Endodermal cell (in vitro differentiated cells): ENCODE data around the gene MPZL1. TPM values are rescaled to one million over a fixed set of nuclear protein-coding genes. Genes with fewer than 3 reads are reported as not detected.

Source experiments
- DNase-seq: peaks from one replicate; pipeline ENCODE4 v3.0.0-alpha.2; 2017
- H3K27ac ChIP-seq: 2 replicates; pipeline ENCODE4 v1.5.1; 2013; ENCODE audit warnings: mild to moderate bottlenecking, low read depth, low read length, moderate library complexity
- H3K27me3 ChIP-seq: 2 replicates; pipeline ENCODE4 v1.6.1; 2013; ENCODE audit warnings: mild to moderate bottlenecking, low read length, moderate library complexity; ENCODE audit not compliant: insufficient read depth, control insufficient read depth, poor library complexity, severe bottlenecking
- H3K36me3 ChIP-seq: 2 replicates; pipeline ENCODE4 v1.7.0; 2013; ENCODE audit warnings: mild to moderate bottlenecking, low read length, moderate library complexity; ENCODE audit not compliant: control insufficient read depth, insufficient read depth
- H3K4me1 ChIP-seq: one replicate; pipeline ENCODE4 v1.7.0; 2013; ENCODE audit warnings: low read length; ENCODE audit not compliant: control insufficient read depth, insufficient read depth
- H3K4me3 ChIP-seq: 2 replicates; pipeline ENCODE4 v1.5.1; 2013; ENCODE audit warnings: mild to moderate bottlenecking, low read length, moderate library complexity
- H3K9ac ChIP-seq: 2 replicates; pipeline ENCODE4 v1.6.1; 2013; ENCODE audit warnings: mild to moderate bottlenecking, low read length, moderate library complexity; ENCODE audit not compliant: poor library complexity, severe bottlenecking; ENCODE audit errors: extremely low read depth
- H3K9me3 ChIP-seq: 2 replicates; pipeline ENCODE4 v1.6.1; 2013; ENCODE audit warnings: mild to moderate bottlenecking, low read length, moderate library complexity; ENCODE audit not compliant: control insufficient read depth
- H3K27ac Mint-ChIP-seq: 2 replicates; pipeline ENCODE4 v1.8.0; 2020; ENCODE audit warnings: mixed read lengths
- H3K27me3 Mint-ChIP-seq: 2 replicates; pipeline ENCODE4 v1.8.0; 2021; ENCODE audit warnings: mild to moderate bottlenecking, mixed read lengths; ENCODE audit not compliant: insufficient read depth
- H3K36me3 Mint-ChIP-seq: 2 replicates; pipeline ENCODE4 v1.8.0; 2020; ENCODE audit warnings: low read depth, mixed read lengths
- H3K4me1 Mint-ChIP-seq: 2 replicates; pipeline ENCODE4 v1.8.0; 2020; ENCODE audit warnings: mixed read lengths
- H3K4me3 Mint-ChIP-seq: 2 replicates; pipeline ENCODE4 v1.8.0; 2020; ENCODE audit warnings: mild to moderate bottlenecking, moderate library complexity, mixed read lengths
- H3K9me3 Mint-ChIP-seq: 2 replicates; pipeline ENCODE4 v1.8.0; 2020; ENCODE audit warnings: mild to moderate bottlenecking, mixed read lengths
- CTCF ChIP-seq: fragments of 200-600 bp; sonication (generic); conservative IDR thresholded peaks from 2 replicates; pipeline ENCODE4 v1.5.0; 2021; ENCODE audit warnings: antibody characterized with exemption, mild to moderate bottlenecking
- WGBS, 2 experiments: methylation state at CpG; one replicate each; pipeline versions ENCODE4 v1.1.5 to v1.1.7; 2013; ENCODE audit warnings: missing lambda C conversion rate in 2 of 2, mixed read lengths in 1 of 2; ENCODE audit not compliant: insufficient coverage in 1 of 2, insufficient read length in 1 of 2; 5-methylcytosine and 5-hydroxymethylcytosine counted together
- total RNA-seq, 2 donors: library from RNA; stranded (reverse); fragmentation: NEBNext Ultra II Directional in 1 of 2; extraction: Animal tissue kit (Norgen Biotek cat#: 25700) in 1 of 2; gene quantifications; 2 replicates in 1 of 2; 3 replicates in 1 of 2; pipeline ENCODE4 v1.2.1, GENCODE V29; 2021

The MPZL1 gene
- total RNA-seq, 2 donors from 2014 or later, result 111 to 114 TPM

GRCh38 chr1:167720965-167721616 lies 691 bp upstream of the MPZL1 start:
- no peaks in the 10 kb centered on the region for H3K27me3 ChIP-seq
- H3K9me3 ChIP-seq, result no peaks in the 10 kb centered on the region
- H3K36me3 ChIP-seq, result no peaks in the 10 kb centered on the region
- 39 to 48% methylated on average over 8 to 13 of the region's 13 CpGs for WGBS, 2 experiments
- peak overlapping the region; percentile 53 for H3K9ac ChIP-seq
- DNase-seq, result peak; percentile 73
- Mint-ChIP-seq H3K4me3 (peak overlapping the region; percentile 77), H3K27me3 (no peaks in the 10 kb centered on the region), H3K4me1 (peaks cover 50% of the 10 kb centered on the region), H3K36me3 (no peaks in the 10 kb centered on the region), H3K27ac (peak overlapping the region; percentile 77), H3K9me3 (no peaks in the 10 kb centered on the region)
- H3K4me3 ChIP-seq, result peak overlapping the region; percentile 86
- H3K27ac ChIP-seq, result no peak overlapping the region
- no peaks in the 10 kb centered on the region for H3K4me1 ChIP-seq
- peak; percentile 56 for TF ChIP-seq CTCF

- WGBS, 2 experiments, result 0 to 1% methylated on average over 5 to 52 of the region's 52 CpGs
- Histone ChIP-seq H3K4me3 (peak overlapping the region; percentile 86), H3K9ac (peak overlapping the region; percentile 53), H3K27me3 (no peaks in the 10 kb centered on the region), H3K9me3 (no peaks in the 10 kb centered on the region), H3K27ac (peak overlapping the region; percentile 4), H3K4me1 (peaks cover 2% of the 10 kb centered on the region), H3K36me3 (no peaks in the 10 kb centered on the region)
- Mint-ChIP-seq H3K9me3 (no peaks in the 10 kb centered on the region), H3K27me3 (no peaks in the 10 kb centered on the region), H3K4me1 (peaks cover 60% of the 10 kb centered on the region), H3K36me3 (no peaks in the 10 kb centered on the region), H3K27ac (peak overlapping the region; percentile 49), H3K4me3 (peak overlapping the region; percentile 77)
- peak; percentile 81 for DNase-seq
- TF ChIP-seq CTCF, result no peak
Observed at GRCh38 chr1:167722152-167722869, 529 bp downstream of the MPZL1 start.

GRCh38 chr1:167722870-167723251 lies 1.1 kb downstream of the MPZL1 start:
- no peaks in the 10 kb centered on the region for H3K36me3 ChIP-seq
- H3K9me3 Mint-ChIP-seq, result no peaks in the 10 kb centered on the region
- no peak overlapping the region for H3K27ac ChIP-seq
- H3K27ac Mint-ChIP-seq, result peak overlapping the region; percentile 49
- TF ChIP-seq CTCF, result no peak
- peaks cover 65% of the 10 kb centered on the region for H3K4me1 Mint-ChIP-seq
- peaks cover 2% of the 10 kb centered on the region for H3K4me1 ChIP-seq
- H3K27me3 ChIP-seq, result no peaks in the 10 kb centered on the region
- H3K36me3 Mint-ChIP-seq, result peaks cover 2% of the 10 kb centered on the region
- peak overlapping the region; percentile 77 for H3K4me3 Mint-ChIP-seq
- peak overlapping the region; percentile 53 for H3K9ac ChIP-seq
- DNase-seq, result no peak
- H3K27me3 Mint-ChIP-seq, result no peaks in the 10 kb centered on the region
- H3K4me3 ChIP-seq, result peak overlapping the region; percentile 86
- no peaks in the 10 kb centered on the region for H3K9me3 ChIP-seq
- 0 to 24% methylated on average over 1 to 4 of the region's 4 CpGs for WGBS, 2 experiments
